Erythroblast (primary cell): Measurements from ENCODE around the gene TNPO3.

Source experiments
- GATA1 ChIP-seq: IDR thresholded peaks from 2 replicates; pipeline ENCODE4 v1.6.1; 2011; ENCODE audit warnings: low read depth, mild to moderate bottlenecking, control low read depth, low read length, moderate library complexity
- POLR2A ChIP-seq: IDR thresholded peaks from 2 replicates; pipeline ENCODE4 v1.6.1; 2011; ENCODE audit warnings: mild to moderate bottlenecking, low read length

DNA sequence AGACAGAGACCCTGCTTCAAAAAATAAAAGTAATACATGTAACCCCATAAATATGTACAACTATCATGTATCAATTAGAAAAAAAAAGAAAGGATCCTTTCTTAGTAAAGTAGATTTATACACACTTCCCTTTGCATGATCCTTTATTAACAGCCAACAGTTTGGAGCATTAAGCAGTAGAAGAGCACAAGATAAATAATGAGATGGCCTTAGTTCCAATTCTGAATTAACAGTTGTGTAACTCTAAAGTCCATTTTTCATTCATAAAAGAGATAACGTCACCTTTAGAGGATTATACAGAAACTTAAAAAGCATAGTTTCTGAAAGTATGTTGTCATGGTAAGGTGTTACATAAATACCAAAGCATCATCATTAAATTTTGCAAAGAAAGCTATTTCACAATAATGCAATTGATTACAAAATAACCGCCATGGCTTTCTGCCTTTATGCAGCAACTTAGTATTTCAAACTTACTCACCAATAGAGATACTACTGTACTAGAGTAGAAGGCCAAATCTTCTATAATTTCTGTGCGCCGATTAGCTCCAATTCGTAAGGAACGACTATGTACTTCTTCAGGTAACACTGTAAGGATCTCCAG is 40.3 kb downstream of the TNPO3 start:
- no peak for TF ChIP-seq POLR2A
- TF ChIP-seq GATA1 = no peak
